Skeletal muscle satellite cell (primary cell): ENCODE results near the gene RAB1B.

Source experiments
- H3K27me3 ChIP-seq: 2 replicates; pipeline ENCODE4 v1.7.0; 2013; ENCODE audit warnings: low read length; ENCODE audit not compliant: control insufficient read depth, insufficient read depth
- H3K36me3 ChIP-seq: 2 replicates; pipeline ENCODE4 v1.7.0; 2013; ENCODE audit warnings: mild to moderate bottlenecking, control low read depth, low read length; ENCODE audit not compliant: insufficient read depth
- H3K4me1 ChIP-seq: 2 replicates; pipeline ENCODE4 v1.7.0; 2013; ENCODE audit warnings: low read length; ENCODE audit not compliant: control insufficient read depth, insufficient read depth
- H3K4me2 ChIP-seq: 2 replicates; pipeline ENCODE4 v1.7.0; 2013; ENCODE audit warnings: mild to moderate bottlenecking, low read length
- H3K4me3 ChIP-seq: 2 replicates; pipeline ENCODE4 v1.7.0; 2013; ENCODE audit warnings: low read length
- H3K9ac ChIP-seq: 2 replicates; pipeline ENCODE4 v1.7.0; 2013; ENCODE audit warnings: mild to moderate bottlenecking, low read depth, low read length, moderate library complexity
- H3K9me3 ChIP-seq: replicated peaks from 2 replicates; pipeline ENCODE4 v1.7.0; 2013; ENCODE audit warnings: mild to moderate bottlenecking, control low read depth, low read length

Gene RAB1B

DNA sequence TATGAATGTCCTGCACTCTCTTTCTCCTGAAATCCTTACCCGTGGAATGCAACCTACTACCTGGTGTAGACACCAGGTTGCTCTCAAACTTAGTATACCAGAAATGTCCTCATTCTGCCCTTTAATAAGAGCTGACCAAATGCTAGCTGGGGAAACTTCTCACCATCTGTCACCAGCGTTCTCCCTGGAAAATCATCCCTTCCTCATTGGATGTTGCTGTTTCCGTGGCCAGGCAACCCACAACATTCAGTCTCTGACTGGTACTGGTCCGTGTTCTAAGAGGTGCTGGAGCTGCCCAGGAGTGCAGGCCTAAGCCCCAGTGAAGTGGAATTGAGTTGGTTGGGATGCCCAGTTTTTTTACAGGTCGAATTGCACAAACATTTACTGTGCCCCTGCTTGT, 40.7 kb upstream of the RAB1B start:
- Histone ChIP-seq H3K27me3 (no peaks in the 10 kb centered on the region), H3K4me3 (no peak overlapping the region), H3K36me3 (peaks cover 49% of the 10 kb centered on the region), H3K4me2 (no peak overlapping the region), H3K4me1 (peaks cover 11% of the 10 kb centered on the region), H3K9me3 (no peaks in the 10 kb centered on the region), H3K9ac (no peak overlapping the region)

DNA sequence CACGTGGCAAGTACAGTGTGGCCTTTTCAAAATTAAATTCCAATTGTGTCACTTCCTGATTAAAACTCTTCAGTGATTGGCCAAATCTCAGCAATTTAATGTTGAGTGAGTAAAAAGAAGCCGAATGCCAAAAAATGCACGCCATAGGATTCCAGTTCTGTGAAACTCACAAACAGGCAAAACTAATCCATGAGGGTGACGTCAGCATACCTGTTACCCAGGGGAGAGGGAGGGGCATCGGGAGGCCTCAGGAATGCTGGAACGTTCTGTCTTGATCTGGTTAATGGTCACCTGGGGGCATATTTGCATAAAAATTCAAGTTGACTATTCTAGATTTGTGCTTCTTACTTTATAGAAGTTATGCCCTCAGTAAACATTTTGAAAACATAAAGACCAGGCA, 39.9 kb upstream of the RAB1B start:
- H3K9me3 ChIP-seq, result no peaks in the 10 kb centered on the region
- peaks cover 57% of the 10 kb centered on the region for H3K36me3 ChIP-seq

DNA sequence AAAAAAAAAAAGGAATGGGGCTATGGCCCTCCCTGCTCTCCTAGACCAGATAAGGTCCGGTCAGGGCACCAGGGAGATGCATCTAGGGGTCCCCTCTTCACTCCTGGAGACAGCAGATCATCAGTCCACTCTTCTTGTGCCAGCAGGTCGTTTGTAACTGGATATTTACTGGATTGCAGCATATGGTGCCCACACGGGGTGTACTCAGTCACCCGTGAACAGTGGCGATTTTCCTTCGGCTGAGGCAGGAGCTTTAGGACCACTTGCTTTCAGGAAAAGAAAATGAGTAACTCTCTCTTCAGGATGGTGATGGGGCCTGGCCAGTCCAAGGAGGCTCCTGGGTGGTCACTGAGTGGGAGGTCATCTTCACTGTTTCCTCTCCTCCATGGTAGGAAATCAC, 38.3 kb upstream of the RAB1B start:
- H3K4me2 ChIP-seq, result no peak overlapping the region
- H3K36me3 ChIP-seq, result peaks cover 58% of the 10 kb centered on the region
- H3K9ac ChIP-seq, result no peak overlapping the region
- H3K4me1 ChIP-seq, result peaks cover 11% of the 10 kb centered on the region
- no peak overlapping the region for H3K4me3 ChIP-seq
- H3K9me3 ChIP-seq, result no peaks in the 10 kb centered on the region
- H3K27me3 ChIP-seq, result no peaks in the 10 kb centered on the region

More for the DNA sequence above, 39.9 kb upstream of the RAB1B start:
- Histone ChIP-seq H3K4me2 (no peak overlapping the region), H3K4me1 (peaks cover 11% of the 10 kb centered on the region), H3K9ac (no peak overlapping the region), H3K27me3 (no peaks in the 10 kb centered on the region), H3K4me3 (no peak overlapping the region)

DNA sequence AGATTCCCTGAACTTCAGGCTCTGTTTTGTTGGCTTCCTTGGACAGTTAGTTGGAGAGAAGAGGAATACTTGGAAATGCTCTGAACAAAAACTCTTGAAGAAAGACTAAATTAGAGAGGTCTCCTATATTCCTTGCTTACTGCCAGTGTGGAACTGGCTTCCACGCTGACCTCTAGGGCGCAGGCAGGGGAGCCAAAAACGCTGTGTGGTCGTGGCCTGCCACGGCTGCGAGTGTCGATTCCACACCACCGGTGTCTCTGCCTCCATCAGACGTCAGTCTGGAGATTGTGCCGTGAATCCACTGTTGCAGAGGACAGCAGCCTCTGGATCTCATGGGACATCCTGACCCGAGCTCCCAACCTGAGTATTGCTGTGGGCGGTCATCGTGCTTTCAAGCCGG, 37.5 kb upstream of the RAB1B start:
- H3K9me3 ChIP-seq, result no peaks in the 10 kb centered on the region
- H3K27me3 ChIP-seq, result no peaks in the 10 kb centered on the region
- no peak overlapping the region for H3K4me3 ChIP-seq
- no peak overlapping the region for H3K9ac ChIP-seq
- H3K4me2 ChIP-seq, result no peak overlapping the region
- H3K36me3 ChIP-seq, result peaks cover 64% of the 10 kb centered on the region
- H3K4me1 ChIP-seq, result peaks cover 10% of the 10 kb centered on the region

DNA sequence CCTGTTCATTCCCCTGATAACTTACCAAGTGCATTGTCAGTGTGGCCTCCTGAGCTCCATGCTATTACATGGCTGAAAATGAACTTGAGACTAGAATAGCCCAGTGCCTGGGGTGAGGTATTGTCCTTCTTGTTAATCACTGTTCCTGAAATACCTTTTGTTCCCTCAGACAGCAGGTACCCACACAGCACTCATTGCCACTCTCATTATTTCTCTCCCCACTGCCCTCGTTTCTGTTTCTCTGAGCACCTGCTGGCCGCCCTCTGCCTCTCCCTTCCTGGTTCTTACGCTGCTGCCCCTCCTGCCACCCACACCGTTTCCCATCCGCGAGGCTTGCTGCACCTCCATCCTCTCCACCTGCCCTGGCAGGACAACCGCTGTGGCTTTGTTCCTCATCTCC, 36.9 kb upstream of the RAB1B start:
- no peak overlapping the region for H3K4me2 ChIP-seq
- no peak overlapping the region for H3K9ac ChIP-seq
- no peak overlapping the region for H3K4me3 ChIP-seq
- H3K36me3 ChIP-seq, result peaks cover 70% of the 10 kb centered on the region
- H3K4me1 ChIP-seq, result peaks cover 4% of the 10 kb centered on the region
- no peaks in the 10 kb centered on the region for H3K27me3 ChIP-seq
- no peaks in the 10 kb centered on the region for H3K9me3 ChIP-seq

DNA sequence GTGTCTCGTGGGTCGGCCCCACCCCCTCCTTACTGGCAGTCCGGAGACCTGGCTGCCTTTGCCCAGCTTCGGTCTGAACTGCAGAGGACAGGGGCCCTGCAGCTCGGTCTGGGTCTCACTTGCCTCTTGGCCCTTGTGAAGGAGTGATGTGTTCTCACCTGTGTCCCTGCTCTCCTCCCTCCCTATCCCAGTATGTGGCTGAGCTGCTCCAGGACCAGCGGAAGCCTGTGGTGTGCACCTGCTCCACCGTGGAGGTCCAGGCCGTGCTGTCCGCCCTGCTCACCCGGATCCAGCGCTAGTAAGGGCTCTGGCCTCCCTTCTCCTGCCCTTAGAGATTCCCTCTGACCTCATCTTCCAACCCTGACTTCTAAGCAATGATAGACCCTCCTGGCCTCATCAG, 35.7 kb upstream of the RAB1B start:
- H3K9me3 ChIP-seq, result no peaks in the 10 kb centered on the region
- H3K4me2 ChIP-seq, result no peak overlapping the region
- H3K36me3 ChIP-seq, result peaks cover 73% of the 10 kb centered on the region
- H3K9ac ChIP-seq, result no peak overlapping the region
- no peaks in the 10 kb centered on the region for H3K4me1 ChIP-seq
- H3K4me3 ChIP-seq, result no peak overlapping the region
- no peaks in the 10 kb centered on the region for H3K27me3 ChIP-seq

DNA sequence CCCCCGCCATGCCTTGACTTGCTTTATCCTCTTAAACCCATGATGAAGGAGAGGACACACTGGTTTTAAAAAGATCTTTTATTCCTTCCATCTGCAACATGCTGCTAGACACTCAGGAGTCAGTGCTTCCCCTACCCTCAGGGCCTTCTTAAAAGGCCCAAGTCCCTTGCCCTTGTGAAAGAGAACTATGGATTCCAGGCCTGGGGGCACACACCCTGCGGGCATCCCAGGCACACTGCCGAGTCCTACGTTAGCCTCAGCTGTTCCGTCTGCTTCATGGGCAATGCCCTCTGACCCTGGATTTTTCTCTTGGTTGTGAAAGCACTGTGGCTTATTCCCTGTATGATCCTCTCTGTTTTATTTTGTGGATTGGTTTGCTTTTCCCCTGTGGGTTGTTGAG, 35.1 kb upstream of the RAB1B start:
- H3K4me2 ChIP-seq, result no peak overlapping the region
- peaks cover 73% of the 10 kb centered on the region for H3K36me3 ChIP-seq
- H3K27me3 ChIP-seq, result no peaks in the 10 kb centered on the region
- no peak overlapping the region for H3K4me3 ChIP-seq
- no peaks in the 10 kb centered on the region for H3K4me1 ChIP-seq
- H3K9me3 ChIP-seq, result no peaks in the 10 kb centered on the region
- H3K9ac ChIP-seq, result no peak overlapping the region

DNA sequence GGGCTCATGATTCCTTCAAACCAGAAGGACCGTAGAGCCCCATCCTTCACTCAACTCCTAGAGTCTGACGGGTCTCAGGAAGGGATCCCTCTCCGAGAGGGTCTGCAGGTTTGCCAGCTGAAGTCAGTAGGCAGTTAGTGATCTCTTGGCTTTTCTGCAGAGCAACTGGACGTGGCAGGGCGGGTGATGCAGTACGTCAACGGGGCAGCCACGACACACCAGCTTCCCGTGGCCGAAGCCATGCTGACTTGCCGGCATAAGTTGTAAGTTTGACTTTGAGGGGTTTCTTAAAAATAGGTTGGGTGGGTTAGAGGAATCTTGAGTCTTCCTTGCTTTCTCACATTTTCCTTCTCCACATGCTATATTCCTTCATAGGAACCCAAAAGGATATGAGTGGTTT, 33.3 kb upstream of the RAB1B start:
- H3K4me1 ChIP-seq, result no peaks in the 10 kb centered on the region
- no peaks in the 10 kb centered on the region for H3K9me3 ChIP-seq
- H3K4me3 ChIP-seq, result no peak overlapping the region
- peaks cover 83% of the 10 kb centered on the region for H3K36me3 ChIP-seq
- H3K4me2 ChIP-seq, result no peak overlapping the region
- no peaks in the 10 kb centered on the region for H3K27me3 ChIP-seq
- no peak overlapping the region for H3K9ac ChIP-seq

DNA sequence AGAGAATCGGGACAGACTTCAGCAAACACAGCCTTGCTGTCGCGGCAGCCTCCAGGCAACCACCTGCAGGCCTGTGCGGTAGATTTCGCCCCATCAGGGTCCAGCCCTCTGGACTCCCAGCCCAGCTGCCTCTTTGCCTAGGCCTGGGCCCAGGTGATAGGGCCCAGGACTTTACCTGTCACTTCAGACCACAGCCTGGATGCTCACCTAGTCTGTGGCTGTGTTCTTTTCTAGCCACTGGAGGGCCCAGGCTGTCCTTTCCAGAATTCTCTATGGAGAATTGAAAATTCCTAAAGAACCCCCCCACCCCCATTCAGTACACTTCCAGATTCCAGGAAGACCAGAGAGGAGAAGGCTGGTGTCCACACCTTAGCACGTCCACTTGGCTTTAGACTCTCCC, 30.6 kb upstream of the RAB1B start:
- peaks cover 71% of the 10 kb centered on the region for H3K36me3 ChIP-seq

DNA sequence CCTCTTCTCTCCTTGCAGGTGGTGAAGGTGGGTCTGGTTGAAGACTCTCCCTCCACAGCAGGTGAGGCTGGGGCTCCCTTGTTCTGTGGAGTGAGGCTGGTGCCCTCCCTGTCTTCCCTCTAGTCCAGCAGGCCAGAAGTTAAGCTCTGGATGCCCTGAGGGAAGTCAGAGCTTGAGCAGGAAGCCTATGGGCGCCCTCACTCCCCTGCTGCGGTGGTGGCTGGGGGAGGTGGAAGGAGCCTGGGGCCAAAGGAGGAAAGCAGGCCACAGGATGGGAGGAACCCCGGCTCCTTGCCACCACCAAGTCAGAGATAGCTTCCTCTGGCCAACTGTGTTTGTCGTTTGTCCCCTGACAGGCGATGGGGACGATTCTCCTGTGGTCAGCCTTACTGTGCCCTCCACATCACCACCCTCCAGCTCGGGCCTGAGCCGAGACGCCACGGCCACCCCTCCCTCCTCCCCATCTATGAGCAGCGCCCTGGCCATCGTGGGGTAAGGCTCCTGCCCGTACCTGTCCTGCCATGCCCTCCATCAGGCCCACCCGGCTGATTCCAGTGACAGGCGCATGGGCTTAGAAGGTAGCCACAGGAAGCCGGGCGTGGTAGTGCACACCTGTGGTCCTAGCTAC, 29.5 kb upstream of the RAB1B start:
- H3K4me1 ChIP-seq, result no peaks in the 10 kb centered on the region
- no peak overlapping the region for H3K4me2 ChIP-seq
- no peak overlapping the region for H3K9ac ChIP-seq
- no peaks in the 10 kb centered on the region for H3K27me3 ChIP-seq
- H3K9me3 ChIP-seq, result no peaks in the 10 kb centered on the region
- H3K4me3 ChIP-seq, result no peak overlapping the region
- peaks cover 60% of the 10 kb centered on the region for H3K36me3 ChIP-seq

More for the DNA sequence above, 30.6 kb upstream of the RAB1B start:
- H3K4me1 ChIP-seq, result no peaks in the 10 kb centered on the region
- H3K9ac ChIP-seq, result no peak overlapping the region
- no peak overlapping the region for H3K4me2 ChIP-seq
- H3K4me3 ChIP-seq, result no peak overlapping the region
- H3K9me3 ChIP-seq, result no peaks in the 10 kb centered on the region
- no peaks in the 10 kb centered on the region for H3K27me3 ChIP-seq

DNA sequence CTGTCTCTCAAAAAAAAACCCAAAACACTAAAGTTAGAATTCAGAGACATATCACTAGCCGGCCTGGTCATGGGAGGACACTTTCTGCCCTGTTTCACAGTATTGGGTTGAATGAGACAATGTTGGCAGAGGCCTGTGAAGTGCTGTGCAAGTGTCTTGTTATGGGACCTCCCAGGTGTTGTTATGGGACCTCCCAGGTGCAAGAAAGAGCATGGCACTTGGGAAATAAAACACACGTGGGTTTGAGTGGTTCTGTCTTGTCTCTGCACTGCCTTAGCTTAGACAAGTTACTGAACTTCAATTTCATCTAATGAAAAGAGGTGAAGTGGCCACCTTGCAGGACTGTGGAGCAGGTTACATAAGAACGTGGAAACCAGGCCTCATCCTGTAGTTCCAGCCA, 28.9 kb upstream of the RAB1B start:
- Histone ChIP-seq H3K4me3 (no peak overlapping the region), H3K36me3 (peaks cover 57% of the 10 kb centered on the region)

DNA sequence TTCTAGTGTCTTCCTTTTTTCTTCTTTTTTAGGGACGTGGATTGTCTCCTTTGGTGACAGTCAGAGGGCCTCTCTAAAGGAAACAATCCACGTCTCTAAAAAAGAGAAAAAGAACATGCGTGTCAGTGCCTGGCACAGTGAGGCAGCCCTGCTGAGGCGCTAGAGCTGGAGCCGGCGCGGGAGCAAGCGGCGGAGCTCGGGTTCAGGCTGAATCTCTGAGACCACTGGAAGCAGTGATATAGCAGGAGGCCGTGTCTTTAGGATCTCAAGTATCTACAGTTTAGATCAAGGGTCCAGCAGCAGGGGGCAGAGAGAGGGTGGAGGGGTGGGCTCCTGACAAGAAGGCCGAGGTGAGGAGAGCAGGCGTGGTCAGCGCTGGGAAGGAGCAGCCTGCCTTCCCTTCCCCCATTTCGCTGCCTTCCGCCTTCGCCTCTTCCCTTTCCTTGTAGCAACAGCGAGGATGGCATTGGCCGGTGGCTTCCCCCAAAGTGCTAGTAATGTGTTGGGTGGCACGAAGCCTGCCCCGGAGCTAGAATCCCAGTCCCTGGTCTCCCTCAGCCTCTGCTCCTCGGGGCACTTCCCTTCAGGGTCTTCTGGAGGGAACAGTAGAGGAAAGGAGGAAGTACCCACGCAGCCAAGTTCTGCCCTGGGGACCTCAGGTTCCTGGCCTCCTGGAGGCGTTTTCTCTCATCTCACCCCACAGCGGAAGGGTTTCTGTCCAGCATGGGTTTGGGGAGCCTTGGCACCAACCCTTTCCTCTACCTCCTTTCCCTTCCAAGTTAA, 28.2 kb upstream of the RAB1B start:
- Histone ChIP-seq H3K9me3 (no peaks in the 10 kb centered on the region), H3K4me2 (no peak overlapping the region), H3K36me3 (peaks cover 59% of the 10 kb centered on the region), H3K9ac (no peak overlapping the region), H3K27me3 (no peaks in the 10 kb centered on the region), H3K4me1 (no peaks in the 10 kb centered on the region), H3K4me3 (no peak overlapping the region)

More for the DNA sequence above, 28.9 kb upstream of the RAB1B start:
- H3K4me1 ChIP-seq, result no peaks in the 10 kb centered on the region
- H3K9me3 ChIP-seq, result no peaks in the 10 kb centered on the region
- no peak overlapping the region for H3K9ac ChIP-seq
- H3K27me3 ChIP-seq, result no peaks in the 10 kb centered on the region
- no peak overlapping the region for H3K4me2 ChIP-seq
